GM12865 (cell line): ENCODE measurements around the gene SCFD2.

ENCODE experiments used
- DNase-seq: peaks from one replicate; pipeline ENCODE4 v3.0.0; 2010; ENCODE audit warnings: low read depth
- H3K4me3 ChIP-seq: 2 replicates; pipeline ENCODE4 v1.5.1; 2011; ENCODE audit warnings: mild to moderate bottlenecking, low read depth, low read length, control low read depth
- CTCF ChIP-seq: IDR thresholded peaks from 2 replicates; pipeline ENCODE4 v1.5.1; 2011; ENCODE audit warnings: low read length, control low read depth, low read depth, inconsistent platforms; ENCODE audit not compliant: insufficient read depth; ENCODE audit errors: missing control alignments

The SCFD2 gene

DNA sequence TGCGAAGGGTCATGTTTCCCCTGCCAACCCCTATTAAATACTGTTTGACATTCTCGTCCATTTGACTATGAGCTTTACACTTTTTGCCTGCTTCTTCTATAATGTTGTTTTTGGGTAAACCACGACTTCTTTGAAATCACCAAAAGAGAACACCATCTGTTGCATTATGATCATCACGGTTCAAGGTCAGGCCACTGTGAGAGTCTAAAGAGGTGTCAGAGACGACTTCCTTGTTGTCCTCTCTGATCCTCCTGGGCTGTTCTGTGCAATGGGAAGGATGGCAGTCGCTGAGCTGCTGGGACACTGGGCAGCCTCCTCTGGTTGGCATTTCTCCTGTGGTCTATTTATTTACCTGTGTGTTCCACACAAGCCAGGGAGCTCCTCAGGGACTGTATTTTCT is 366.2 kb downstream of the SCFD2 start:
- no peak overlapping the region for H3K4me3 ChIP-seq
- no peak for TF ChIP-seq CTCF
- no peak for DNase-seq

GRCh38 chr4:52998413-52998812 is 367.4 kb downstream of the SCFD2 start:
- no peak for TF ChIP-seq CTCF
- DNase-seq: no peak
- H3K4me3 ChIP-seq: no peak overlapping the region

- TF ChIP-seq CTCF: no peak
- no peak overlapping the region for H3K4me3 ChIP-seq
- DNase-seq: no peak
Observed at GRCh38 chr4:52997132-52997416, 368.8 kb downstream of the SCFD2 start.

DNA sequence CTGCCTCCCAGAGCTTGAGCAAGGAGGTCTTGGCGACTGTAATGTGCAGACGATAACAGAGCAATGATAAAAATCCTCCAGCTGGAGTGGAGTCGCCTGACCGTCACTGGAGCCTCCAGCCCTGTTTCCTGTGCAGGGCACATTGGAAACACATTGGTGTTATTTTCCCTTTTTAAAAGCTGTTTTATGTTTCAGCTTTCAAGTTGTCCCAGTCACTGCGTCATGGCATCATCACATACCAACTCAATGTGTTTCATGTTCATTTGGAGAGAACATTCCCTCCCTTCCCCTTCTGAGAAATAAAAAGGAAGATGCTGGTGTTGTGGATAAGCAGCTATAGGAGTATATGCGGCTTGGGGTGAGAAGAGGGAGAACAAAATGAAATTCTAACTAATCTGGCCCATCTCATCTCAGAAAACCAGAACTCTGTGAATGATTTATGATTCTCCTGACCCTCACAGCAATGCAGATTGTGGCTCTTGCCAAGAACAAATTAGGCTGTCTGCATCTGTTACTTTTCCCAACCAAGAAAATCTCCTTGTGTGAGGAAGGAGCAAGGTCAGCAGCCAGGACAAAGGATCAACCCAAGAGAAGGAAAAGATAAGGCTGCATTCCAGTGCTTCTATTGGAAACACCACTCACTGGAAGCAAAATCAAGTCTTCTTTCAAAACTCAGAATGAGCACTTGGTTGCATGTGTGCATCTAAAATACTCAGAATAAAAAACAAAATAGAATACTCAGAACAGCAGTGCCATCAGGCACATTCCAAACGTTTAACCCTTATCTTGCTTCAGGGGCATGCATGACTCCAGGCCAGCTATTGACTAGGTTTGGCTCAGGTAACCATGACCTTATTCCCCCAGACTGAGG is 369.4 kb downstream of the SCFD2 start:
- no peak for TF ChIP-seq CTCF
- DNase-seq: no peak
- H3K4me3 ChIP-seq: no peak overlapping the region

DNA sequence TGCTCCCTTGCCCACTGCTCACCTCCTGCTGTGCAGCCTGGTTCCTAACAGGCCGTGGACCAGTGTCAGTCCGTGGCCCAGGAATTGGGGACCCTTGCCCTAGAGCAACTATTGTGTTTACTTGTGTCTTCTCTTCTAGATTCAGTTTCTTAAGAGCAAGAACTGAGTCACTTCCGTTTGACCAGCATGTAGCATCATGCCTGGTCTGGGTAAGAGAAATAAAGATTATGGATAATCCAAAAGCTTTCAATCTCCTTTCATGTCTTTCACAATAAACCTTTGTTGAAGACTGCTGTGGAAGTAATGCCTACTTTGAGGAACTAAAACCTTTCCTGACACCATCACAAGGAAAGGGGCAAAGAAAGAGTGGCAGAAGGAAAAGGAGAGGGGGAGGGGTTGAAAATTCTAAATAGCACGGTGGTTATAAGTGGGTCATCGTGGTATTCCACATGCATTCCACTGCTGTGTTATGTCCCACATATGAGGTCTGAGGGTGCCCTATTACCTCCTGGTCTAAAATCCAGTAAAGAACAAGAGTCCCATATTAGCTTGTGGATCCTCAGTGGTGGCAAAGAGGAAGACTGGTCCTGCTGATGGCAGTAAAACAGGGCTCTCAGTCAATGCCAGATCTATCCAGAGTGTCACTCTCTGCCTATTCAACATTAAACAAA is 370.4 kb downstream of the SCFD2 start:
- no peak for DNase-seq
- TF ChIP-seq CTCF: no peak
- no peak overlapping the region for H3K4me3 ChIP-seq

- no peak overlapping the region for H3K4me3 ChIP-seq
- DNase-seq: no peak
- TF ChIP-seq CTCF: no peak
Observed at GRCh38 chr4:52994567-52994966, 371.3 kb downstream of the SCFD2 start.
